ENCODE data around the gene HDAC4. TPM values are rescaled to one million over a fixed set of nuclear protein-coding genes. Genes with fewer than 3 reads are reported as not detected.

Gene HDAC4
- total RNA-seq, 4 donors from 2014 or later: 68.0 to 123 (median 86.5) TPM

DNA sequence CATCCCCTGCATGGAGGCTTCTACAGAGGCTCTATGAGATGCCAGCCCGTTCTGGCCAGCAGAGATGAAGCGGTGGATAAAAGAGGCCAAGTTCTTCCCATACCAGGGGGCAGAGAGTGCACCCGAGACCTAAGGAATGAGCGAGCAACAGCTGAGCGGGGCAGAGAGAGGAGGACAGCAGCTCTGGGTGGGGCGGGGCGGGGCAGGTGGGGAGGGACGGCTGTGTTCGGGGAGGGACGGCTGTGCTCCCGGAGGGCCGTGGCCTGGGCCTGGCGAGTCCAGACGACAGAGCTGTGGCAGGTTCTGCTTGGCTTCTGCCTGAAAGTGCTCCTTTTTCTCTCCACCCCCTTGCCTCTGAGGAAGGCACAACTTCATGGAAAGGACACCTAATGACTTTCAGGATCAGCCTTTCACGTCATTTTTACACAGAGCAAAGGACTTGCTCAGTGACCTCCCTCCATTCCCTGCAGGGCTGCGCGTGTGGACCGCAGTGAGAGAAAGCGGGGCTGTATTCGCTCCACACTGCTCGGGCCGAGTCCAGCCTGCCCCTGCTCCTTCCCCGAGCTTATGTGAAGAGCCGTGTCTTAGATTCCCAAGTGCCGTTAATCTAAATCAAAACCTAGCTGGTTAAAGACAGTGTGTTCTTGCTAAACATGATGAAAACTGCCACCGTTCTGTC is 232.9 kb downstream of the HDAC4 start:
- H3K4me1 ChIP-seq: no peaks in the 10 kb centered on the region
- 84 to 90% methylated on average over 26 of the region's 26 CpGs for WGBS, 2 donors
- peak overlapping the region in 1 of 4 donors; percentile 14 for H3K27ac ChIP-seq
- no peak overlapping the region for H3K4me3 ChIP-seq
- no peaks in the 10 kb centered on the region for H3K27me3 ChIP-seq
- peaks cover 0 to 25% (median 9%) of the 10 kb centered on the region in 4 donors for H3K9me3 ChIP-seq
- DNase-seq (ENCODE audit: low spot score in 2 of 2): no peak
- peaks cover 0 to 46% (median 0%) of the 10 kb centered on the region in 3 donors for H3K36me3 ChIP-seq
- TF ChIP-seq POLR2A (IDR thresholded peaks at IDR 0.05) (no peak), EP300 (IDR thresholded peaks at IDR 0.05) (no peak), CTCF (IDR thresholded peaks at IDR 0.05) (no peak)

DNA sequence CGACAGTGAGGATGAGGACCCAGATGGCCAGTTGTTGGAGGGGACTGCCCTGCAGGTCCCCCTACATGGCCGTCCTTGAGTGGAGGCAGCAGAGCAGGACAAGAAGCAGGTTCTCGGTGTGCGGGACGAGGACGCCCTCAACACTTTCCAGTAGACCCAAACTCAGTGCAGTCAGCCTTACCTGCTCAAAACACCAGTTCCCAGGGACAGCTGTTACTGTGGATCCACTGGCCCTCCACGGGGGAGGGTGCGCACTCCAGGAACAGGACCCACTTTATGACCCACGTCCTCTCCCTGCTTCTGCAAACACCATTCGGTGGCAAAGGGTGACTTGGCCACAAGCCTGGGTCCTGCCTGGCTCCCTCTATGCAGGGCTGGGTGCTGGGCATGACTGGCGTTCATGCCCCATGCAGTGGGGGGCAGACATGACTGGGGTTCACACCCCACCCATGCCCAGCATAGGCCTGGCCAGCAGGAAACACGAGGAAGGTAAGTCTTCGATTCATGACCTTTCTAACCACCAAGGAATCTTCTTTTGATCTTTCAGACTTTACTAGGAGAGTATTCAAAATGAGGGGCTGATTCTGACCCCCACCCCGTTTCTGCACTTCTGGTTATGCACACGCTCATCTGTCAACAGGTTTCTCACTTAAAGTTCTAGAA is 233.7 kb downstream of the HDAC4 start:
- WGBS, 2 donors: 90 to 97% methylated on average over 14 to 15 of the region's 15 CpGs
- no peak for TF ChIP-seq EP300 (IDR thresholded peaks at IDR 0.05)
- no peak for TF ChIP-seq POLR2A (IDR thresholded peaks at IDR 0.05)
- no peak for TF ChIP-seq CTCF (IDR thresholded peaks at IDR 0.05)
- no peak for DNase-seq (ENCODE audit: low spot score in 2 of 2)
- Histone ChIP-seq H3K4me1 (no peaks in the 10 kb centered on the region), H3K27me3 (no peaks in the 10 kb centered on the region), H3K36me3 (peaks cover 0 to 53% (median 0%) of the 10 kb centered on the region in 3 donors), H3K27ac (peak overlapping the region in 1 of 4 donors; percentile 14), H3K4me3 (no peak overlapping the region), H3K9me3 (peaks cover 0 to 17% (median 8%) of the 10 kb centered on the region in 4 donors)

- no peak overlapping the region for H3K4me3 ChIP-seq
- DNase-seq (ENCODE audit: low spot score in 2 of 2): peak in 1 of 2 donors; percentile 0
- no peaks in the 10 kb centered on the region for H3K4me1 ChIP-seq
- no peaks in the 10 kb centered on the region for H3K27me3 ChIP-seq
- TF ChIP-seq CTCF (IDR thresholded peaks at IDR 0.05) (no peak), EP300 (IDR thresholded peaks at IDR 0.05) (no peak), POLR2A (IDR thresholded peaks at IDR 0.05) (no peak)
- peaks cover 0 to 59% (median 0%) of the 10 kb centered on the region in 3 donors for H3K36me3 ChIP-seq
- whole genome bisulfite sequencing, 2 donors: 82 to 84% methylated on average over 17 of the region's 17 CpGs
- H3K27ac ChIP-seq: no peak overlapping the region
- H3K9me3 ChIP-seq: peaks cover 0 to 9% (median 4%) of the 10 kb centered on the region in 4 donors
These were observed 234.5 kb downstream of the HDAC4 start for GRCh38 chr2:239166201-239166834.

GRCh38 chr2:239165206-239165831 is 235.5 kb downstream of the HDAC4 start:
- no peaks in the 10 kb centered on the region for H3K27me3 ChIP-seq
- 94 to 97% methylated on average over 19 of the region's 19 CpGs for WGBS, 2 donors
- no peaks in the 10 kb centered on the region for H3K9me3 ChIP-seq
- TF ChIP-seq POLR2A (IDR thresholded peaks at IDR 0.05): no peak
- TF ChIP-seq EP300 (IDR thresholded peaks at IDR 0.05): no peak
- no peaks in the 10 kb centered on the region for H3K4me1 ChIP-seq
- peaks cover 0 to 60% (median 0%) of the 10 kb centered on the region in 3 donors for H3K36me3 ChIP-seq
- no peak overlapping the region for H3K27ac ChIP-seq
- DNase-seq (ENCODE audit: low spot score in 2 of 2): no peak
- H3K4me3 ChIP-seq: no peak overlapping the region

- TF ChIP-seq CTCF (IDR thresholded peaks at IDR 0.05) (no peak), EP300 (IDR thresholded peaks at IDR 0.05) (no peak), POLR2A (IDR thresholded peaks at IDR 0.05) (no peak)
- Histone ChIP-seq H3K4me3 (no peak overlapping the region), H3K9me3 (no peaks in the 10 kb centered on the region), H3K27ac (peak overlapping the region in 1 of 4 donors; percentile 5), H3K27me3 (no peaks in the 10 kb centered on the region), H3K36me3 (peaks cover 0 to 57% (median 0%) of the 10 kb centered on the region in 3 donors), H3K4me1 (no peaks in the 10 kb centered on the region)
- WGBS, 2 donors: 79 to 85% methylated on average over 16 of the region's 16 CpGs
- peak in 1 of 2 donors; percentile 5 for DNase-seq (ENCODE audit: low spot score in 2 of 2)
These were observed 236.4 kb downstream of the HDAC4 start for GRCh38 chr2:239164335-239164871.

All from tibial nerve (tissue), 4 donors.